Measurements from ENCODE around the gene NT5DC4. TPM values are rescaled to one million over a fixed set of nuclear protein-coding genes. Genes with fewer than 3 reads are reported as not detected.

Gene NT5DC4
- total RNA-seq, 2 donors from 2014 or later = not detected

- no peak for DNase-seq
- H3K9ac ChIP-seq (ENCODE audit: extremely low read depth, low read length, poor library complexity, severe bottlenecking) = no peak overlapping the region
- TF ChIP-seq CTCF (conservative IDR thresholded peaks at IDR 0.05) = no peak
- no peaks in the 10 kb centered on the region for H3K27me3 ChIP-seq (ENCODE audit: control insufficient read depth, insufficient read depth, low read length, poor library complexity, severe bottlenecking)
- Mint-ChIP-seq H3K27ac (no peak overlapping the region), H3K27me3 (ENCODE audit: insufficient read depth) (no peaks in the 10 kb centered on the region), H3K4me3 (no peak overlapping the region), H3K4me1 (peaks cover 25% of the 10 kb centered on the region), H3K9me3 (peaks cover under 1% of the 10 kb centered on the region), H3K36me3 (ENCODE audit: low read depth) (peaks cover 15% of the 10 kb centered on the region)
- H3K4me1 ChIP-seq (ENCODE audit: control insufficient read depth, insufficient read depth, low read length) = peaks cover 12% of the 10 kb centered on the region
- H3K4me3 ChIP-seq (ENCODE audit: low read length) = peak overlapping the region; percentile 88
- peaks cover 36% of the 10 kb centered on the region for H3K36me3 ChIP-seq (ENCODE audit: control insufficient read depth, insufficient read depth, low read length)
- WGBS, 2 experiments (ENCODE audit: insufficient coverage in 1 of 2, insufficient read length in 1 of 2) = 92% methylated on average over 4 of the region's 4 CpGs
- H3K9me3 ChIP-seq (ENCODE audit: control insufficient read depth, low read length) = peaks cover 2% of the 10 kb centered on the region
- H3K27ac ChIP-seq (ENCODE audit: low read depth, low read length) = no peak overlapping the region
Observed at GRCh38 chr2:112762276-112762675, 41.5 kb downstream of the NT5DC4 start.

- H3K27me3 Mint-ChIP-seq (ENCODE audit: insufficient read depth) = no peaks in the 10 kb centered on the region
- H3K36me3 Mint-ChIP-seq (ENCODE audit: low read depth) = peaks cover 6% of the 10 kb centered on the region
- Histone ChIP-seq H3K36me3 (ENCODE audit: control insufficient read depth, insufficient read depth, low read length) (peaks cover 16% of the 10 kb centered on the region), H3K4me3 (ENCODE audit: low read length) (peak within 1 kb of the TSS; percentile 88), H3K9me3 (ENCODE audit: control insufficient read depth, low read length) (peaks cover 13% of the 10 kb centered on the region), H3K9ac (ENCODE audit: extremely low read depth, low read length, poor library complexity, severe bottlenecking) (peak within 1 kb of the TSS; percentile 40), H3K4me1 (ENCODE audit: control insufficient read depth, insufficient read depth, low read length) (peaks cover 12% of the 10 kb centered on the region), H3K27me3 (ENCODE audit: control insufficient read depth, insufficient read depth, low read length, poor library complexity, severe bottlenecking) (no peaks in the 10 kb centered on the region), H3K27ac (ENCODE audit: low read depth, low read length) (no peak within 1 kb of the TSS)
- peaks cover 25% of the 10 kb centered on the region for H3K4me1 Mint-ChIP-seq
- peak; percentile 98 for DNase-seq
- peak within 1 kb of the TSS; percentile 92 for H3K27ac Mint-ChIP-seq
- TF ChIP-seq CTCF (conservative IDR thresholded peaks at IDR 0.05) = no peak
- WGBS, 2 experiments (ENCODE audit: insufficient coverage in 1 of 2, insufficient read length in 1 of 2) = 0% methylated on average over 42 to 79 of the region's 79 CpGs
- peak within 1 kb of the TSS; percentile 96 for H3K4me3 Mint-ChIP-seq
- H3K9me3 Mint-ChIP-seq = peaks cover 9% of the 10 kb centered on the region
Observed at GRCh38 chr2:112764071-112765044, 43.5 kb downstream of the NT5DC4 start, which contains the start of gene CKAP2L. Gene CKAP2L, minus strand, starts transcription at chr2:112764609. Its CDS starts 11 bp downstream, at chr2:112764598.

- WGBS, 2 experiments (ENCODE audit: insufficient coverage in 1 of 2, insufficient read length in 1 of 2) = 85% methylated on average over 4 of the region's 4 CpGs; no CpG with 5 or more reads in 1 of the 2 experiments
- no peaks in the 10 kb centered on the region for H3K27me3 ChIP-seq (ENCODE audit: control insufficient read depth, insufficient read depth, low read length, poor library complexity, severe bottlenecking)
- Mint-ChIP-seq H3K27ac (no peak overlapping the region), H3K27me3 (ENCODE audit: insufficient read depth) (no peaks in the 10 kb centered on the region), H3K4me3 (peak overlapping the region; percentile 96), H3K9me3 (peaks cover 9% of the 10 kb centered on the region), H3K36me3 (ENCODE audit: low read depth) (peaks cover 6% of the 10 kb centered on the region), H3K4me1 (peaks cover 25% of the 10 kb centered on the region)
- H3K36me3 ChIP-seq (ENCODE audit: control insufficient read depth, insufficient read depth, low read length) = peaks cover 7% of the 10 kb centered on the region
- peak overlapping the region; percentile 88 for H3K4me3 ChIP-seq (ENCODE audit: low read length)
- no peak for DNase-seq
- no peak overlapping the region for H3K9ac ChIP-seq (ENCODE audit: extremely low read depth, low read length, poor library complexity, severe bottlenecking)
- H3K27ac ChIP-seq (ENCODE audit: low read depth, low read length) = no peak overlapping the region
- peaks cover 12% of the 10 kb centered on the region for H3K4me1 ChIP-seq (ENCODE audit: control insufficient read depth, insufficient read depth, low read length)
- H3K9me3 ChIP-seq (ENCODE audit: control insufficient read depth, low read length) = peaks cover 13% of the 10 kb centered on the region
- TF ChIP-seq CTCF (conservative IDR thresholded peaks at IDR 0.05) = no peak
Observed at GRCh38 chr2:112765251-112765650, 44.4 kb downstream of the NT5DC4 start.
